Measurements from ENCODE around the gene CSF1R.

The CSF1R gene

GRCh38 chr5:150068472-150068871 lies 17.9 kb downstream of the CSF1R start:
- TF ChIP-seq ZFX (IDR thresholded peaks at IDR 0.05) (no peak), CTCF (conservative IDR thresholded peaks at IDR 0.05) (no peak)

GRCh38 chr5:150068071-150068470 lies 18.3 kb downstream of the CSF1R start:
- TF ChIP-seq ZFX (IDR thresholded peaks at IDR 0.05) (no peak), CTCF (conservative IDR thresholded peaks at IDR 0.05) (no peak)
- no peak overlapping the region for H3K27ac ChIP-seq

More at GRCh38 chr5:150068472-150068871, 17.9 kb downstream of the CSF1R start:
- no peak overlapping the region for H3K27ac ChIP-seq

- TF ChIP-seq CTCF (conservative IDR thresholded peaks at IDR 0.05) (no peak), ZFX (IDR thresholded peaks at IDR 0.05) (no peak)
These were observed 18.9 kb downstream of the CSF1R start for GRCh38 chr5:150067405-150067960.

GRCh38 chr5:150066901-150067396 lies 19.4 kb downstream of the CSF1R start:
- no peak overlapping the region for H3K27ac ChIP-seq
- TF ChIP-seq ZFX (IDR thresholded peaks at IDR 0.05) (no peak), CTCF (conservative IDR thresholded peaks at IDR 0.05) (no peak)

More at GRCh38 chr5:150067405-150067960, 18.9 kb downstream of the CSF1R start:
- H3K27ac ChIP-seq: no peak overlapping the region

- H3K27ac ChIP-seq: no peak overlapping the region
- no peak for TF ChIP-seq ZFX (IDR thresholded peaks at IDR 0.05)
- TF ChIP-seq CTCF (conservative IDR thresholded peaks at IDR 0.05): no peak
These were observed 19.9 kb downstream of the CSF1R start for GRCh38 chr5:150066436-150066835.

GRCh38 chr5:150065886-150066285 lies 20.5 kb downstream of the CSF1R start:
- no peak overlapping the region for H3K27ac ChIP-seq
- TF ChIP-seq ZFX (IDR thresholded peaks at IDR 0.05) (no peak), CTCF (conservative IDR thresholded peaks at IDR 0.05) (no peak)

GRCh38 chr5:150065346-150065745 lies 21.0 kb downstream of the CSF1R start:
- TF ChIP-seq CTCF (conservative IDR thresholded peaks at IDR 0.05) (no peak), ZFX (IDR thresholded peaks at IDR 0.05) (no peak)
- H3K27ac ChIP-seq: no peak overlapping the region

Data from C4-2B (cell line).